H9 (cell line): Measurements from ENCODE around the gene ZMIZ1. TPM values are rescaled to one million over a fixed set of nuclear protein-coding genes. Genes with fewer than 3 reads are reported as not detected.
A peak's percentile ranks its signal among the peaks of the same experiment; 100 is the strongest.

Experiments
- DNase-seq: peaks from one replicate; pipeline ENCODE4 v3.0.0-alpha.2; 2017
- H2AFZ ChIP-seq: one replicate; pipeline ENCODE4 v1.6.1; 2013; ENCODE audit warnings: mild to moderate bottlenecking, low read length, control low read depth, moderate library complexity
- H2AK5ac ChIP-seq: 2 replicates; pipeline ENCODE4 v1.6.1; 2013; ENCODE audit warnings: low read length, control low read depth, mixed read lengths; ENCODE audit not compliant: insufficient read length
- H2BK120ac ChIP-seq: one replicate; pipeline ENCODE4 v1.6.1; 2013; ENCODE audit warnings: low read depth, mild to moderate bottlenecking, low read length, control low read depth, inconsistent platforms; ENCODE audit not compliant: poor library complexity, severe bottlenecking
- H2BK12ac ChIP-seq: 2 replicates; pipeline ENCODE4 v1.6.1; 2013; ENCODE audit warnings: low read length, control low read depth, mixed read lengths, low read depth; ENCODE audit not compliant: insufficient read length
- H2BK15ac ChIP-seq: 2 replicates; pipeline ENCODE4 v1.6.1; 2013; ENCODE audit warnings: low read depth, low read length, control low read depth
- H2BK20ac ChIP-seq: one replicate; pipeline ENCODE4 v1.6.1; 2013; ENCODE audit warnings: low read depth, mild to moderate bottlenecking, low read length, control low read depth, inconsistent platforms; ENCODE audit not compliant: poor library complexity, severe bottlenecking
- H2BK5ac ChIP-seq: 2 replicates; pipeline ENCODE4 v1.6.1; 2013; ENCODE audit warnings: low read length, control low read depth, mixed read lengths; ENCODE audit not compliant: insufficient read length
- H3K14ac ChIP-seq: 2 replicates; pipeline ENCODE4 v1.6.1; 2013; ENCODE audit warnings: low read length, control low read depth; ENCODE audit not compliant: insufficient read depth
- H3K18ac ChIP-seq: 2 replicates; pipeline ENCODE4 v1.6.1; 2013; ENCODE audit warnings: low read depth, mild to moderate bottlenecking, mixed read lengths, low read length, control low read depth; ENCODE audit not compliant: insufficient read length
- H3K23ac ChIP-seq: 2 replicates; pipeline ENCODE4 v1.6.1; 2013; ENCODE audit warnings: low read length, control low read depth, mixed read lengths, low read depth; ENCODE audit not compliant: insufficient read length
- H3K23me2 ChIP-seq: 2 replicates; pipeline ENCODE4 v1.6.1; 2013; ENCODE audit warnings: low read depth, mild to moderate bottlenecking, mixed read lengths, low read length, control low read depth; ENCODE audit not compliant: insufficient read length, poor library complexity, severe bottlenecking
- H3K27ac ChIP-seq: 2 replicates; pipeline ENCODE4 v1.5.1; 2013; ENCODE audit warnings: low read length, control low read depth, mixed read lengths, low read depth; ENCODE audit not compliant: insufficient read length
- H3K27me3 ChIP-seq: 2 replicates; pipeline ENCODE4 v1.6.1; 2013; ENCODE audit warnings: low read length, control low read depth, inconsistent platforms; ENCODE audit not compliant: insufficient read depth
- H3K4ac ChIP-seq: 2 replicates; pipeline ENCODE4 v1.6.1; 2013; ENCODE audit warnings: low read depth, mild to moderate bottlenecking, control low read depth, inconsistent platforms, low read length, moderate library complexity
- H3K4me1 ChIP-seq: 2 replicates; pipeline ENCODE4 v1.6.1; 2013; ENCODE audit warnings: low read length, control low read depth, inconsistent platforms; ENCODE audit not compliant: insufficient read depth
- H3K4me2 ChIP-seq: 2 replicates; pipeline ENCODE4 v1.6.1; 2013; ENCODE audit warnings: low read length, control low read depth, mixed read lengths; ENCODE audit not compliant: insufficient read length, insufficient read depth
- H3K56ac ChIP-seq: 2 replicates; pipeline ENCODE4 v1.6.1; 2013; ENCODE audit warnings: low read depth, mild to moderate bottlenecking, mixed read lengths, low read length, control low read depth; ENCODE audit not compliant: insufficient read length
- H3K79me1 ChIP-seq: 2 replicates; pipeline ENCODE4 v1.6.1; 2013; ENCODE audit warnings: low read depth, mild to moderate bottlenecking, moderate library complexity, low read length, control low read depth, inconsistent platforms; ENCODE audit not compliant: insufficient read depth, poor library complexity, severe bottlenecking
- H3K79me2 ChIP-seq: 2 replicates; pipeline ENCODE4 v1.6.1; 2013; ENCODE audit warnings: low read length, control low read depth, inconsistent platforms; ENCODE audit not compliant: insufficient read depth
- H3K9ac ChIP-seq: 2 replicates; pipeline ENCODE4 v1.6.1; 2013; ENCODE audit warnings: low read length, control low read depth, mixed read lengths; ENCODE audit not compliant: insufficient read length; ENCODE audit errors: extremely low read depth
- H3K9me3 ChIP-seq: one replicate; pipeline ENCODE4 v1.6.1; 2013; ENCODE audit warnings: low read depth, low read length, inconsistent platforms; ENCODE audit not compliant: control insufficient read depth
- H3T11ph ChIP-seq: one replicate; pipeline ENCODE4 v1.6.1; 2013; ENCODE audit warnings: mild to moderate bottlenecking, low read length, control low read depth, inconsistent platforms
- H4K20me1 ChIP-seq: one replicate; pipeline ENCODE4 v1.6.1; 2013; ENCODE audit not compliant: control insufficient read depth, insufficient read length, insufficient read depth
- H4K5ac ChIP-seq: 2 replicates; pipeline ENCODE4 v1.6.1; 2013; ENCODE audit warnings: low read depth, mild to moderate bottlenecking, mixed read lengths, low read length, control low read depth; ENCODE audit not compliant: insufficient read length
- H4K8ac ChIP-seq: replicated peaks from 2 replicates; pipeline ENCODE4 v1.6.1; 2013; ENCODE audit warnings: low read length, control low read depth, mixed read lengths, low read depth; ENCODE audit not compliant: insufficient read length
- H4K91ac ChIP-seq: 2 replicates; pipeline ENCODE4 v1.6.1; 2013; ENCODE audit warnings: low read depth, mild to moderate bottlenecking, moderate library complexity, mixed read lengths, low read length, control low read depth; ENCODE audit not compliant: insufficient read length
- H3K27ac Mint-ChIP-seq, 3 experiments: 2 replicates in 2 of 3; 3 replicates in 1 of 3; pipeline ENCODE4 v1.8.0; 2020 to 2021; ENCODE audit warnings: mixed read lengths in 3 of 3, mild to moderate bottlenecking in 1 of 3, moderate library complexity in 1 of 3
- H3K27me3 Mint-ChIP-seq: 2 replicates; pipeline ENCODE4 v1.8.0; 2021; ENCODE audit warnings: low read depth, mild to moderate bottlenecking, moderate library complexity, mixed read lengths
- H3K36me3 Mint-ChIP-seq, 3 experiments: 2 replicates in 2 of 3; 3 replicates in 1 of 3; pipeline ENCODE4 v1.8.0; 2020 to 2021; ENCODE audit warnings: low read depth in 3 of 3, mixed read lengths in 3 of 3; ENCODE audit not compliant: insufficient read depth in 1 of 3
- H3K4me1 Mint-ChIP-seq, 2 experiments: 2 replicates each; pipeline ENCODE4 v1.8.0; 2020; ENCODE audit warnings: mixed read lengths in 2 of 2
- H3K4me3 Mint-ChIP-seq, 2 experiments: 2 replicates in 1 of 2; 3 replicates in 1 of 2; pipeline ENCODE4 v1.8.0; 2020 to 2021; ENCODE audit warnings: mild to moderate bottlenecking in 2 of 2, mixed read lengths in 2 of 2, moderate library complexity in 1 of 2
- H3K9me3 Mint-ChIP-seq, 2 experiments: 2 replicates in 1 of 2; 3 replicates in 1 of 2; pipeline ENCODE4 v1.8.0; 2020; ENCODE audit warnings: mild to moderate bottlenecking in 2 of 2, mixed read lengths in 2 of 2, moderate library complexity in 1 of 2
- CTCF ChIP-seq: fragments of 200-600 bp; sonication (generic); conservative IDR thresholded peaks from 3 replicates; pipeline ENCODE4 v1.8.0; 2021; ENCODE audit warnings: antibody characterized with exemption, mild to moderate bottlenecking
- WGBS: extraction: QIAGEN DNeasy Blood & Tissue Kit; methylation state at CpG from one replicate; pipeline ENCODE4 v1.1.7; 2013; ENCODE audit warnings: missing lambda C conversion rate, low lambda C conversion rate, mixed read lengths; ENCODE audit not compliant: insufficient read length; ENCODE audit errors: extremely low coverage; 5-methylcytosine and 5-hydroxymethylcytosine counted together
- total RNA-seq: library from RNA; stranded (reverse); gene quantifications from 2 replicates; pipeline ENCODE4 v1.2.1, GENCODE V29; 2021

The ZMIZ1 gene
- total RNA-seq, 1 experiment from 2014 or later, result 36.9 TPM

DNA sequence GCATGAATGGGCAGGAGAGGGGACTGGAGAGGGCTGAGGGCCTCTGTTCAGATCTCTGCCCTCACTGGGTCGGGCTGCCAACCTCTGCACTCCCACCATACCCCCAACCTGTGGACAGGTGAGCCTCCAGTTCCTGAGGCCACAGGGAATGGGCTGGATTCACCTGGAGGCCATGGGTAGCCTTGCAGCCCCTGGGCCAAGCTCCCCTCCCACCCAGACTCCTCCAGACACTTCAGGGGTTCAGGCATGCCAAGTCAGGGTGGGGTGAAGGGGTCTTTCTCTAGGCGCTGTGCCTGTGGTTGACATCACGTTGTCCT is 80.5 kb downstream of the ZMIZ1 start:
- Histone ChIP-seq H3K4me2 (no peak overlapping the region), H3K27ac (no peak overlapping the region), H2BK15ac (no peak overlapping the region), H3K14ac (no peak overlapping the region; the same call in 1 of the 2 replicates), H3K4ac (no peak overlapping the region), H2BK12ac (no peak overlapping the region), H4K20me1 (no peaks in the 10 kb centered on the region), H2AK5ac (no peak overlapping the region), H4K5ac (no peak overlapping the region), H4K91ac (no peak overlapping the region), H3K23me2 (no peaks in the 10 kb centered on the region), H3K23ac (no peak overlapping the region), H2BK5ac (no peak overlapping the region), H3K18ac (no peak overlapping the region), H3K9ac (no peak overlapping the region), H3K9me3 (no peaks in the 10 kb centered on the region), H3K79me2 (no peaks in the 10 kb centered on the region), H4K8ac (no peak overlapping the region), H2AFZ (no peak overlapping the region), H3K4me1 (peaks cover 8% of the 10 kb centered on the region; the same call in 1 of the 2 replicates), H3K56ac (no peak overlapping the region), H3K79me1 (no peaks in the 10 kb centered on the region), H3K27me3 (no peaks in the 10 kb centered on the region), H2BK120ac (no peak overlapping the region), H2BK20ac (no peak overlapping the region), H3T11ph (no peak overlapping the region)
- WGBS, result no CpG with 5 or more reads among the region's 3 CpGs
- peak overlapping the region in 1 of 3 experiments; percentile 83; a peak in 1 of 7 replicates for H3K27ac Mint-ChIP-seq
- H3K27me3 Mint-ChIP-seq, result no peaks in the 10 kb centered on the region
- no peaks in the 10 kb centered on the region for H3K9me3 Mint-ChIP-seq
- peaks cover 30 to 37% of the 10 kb centered on the region in 2 experiments for H3K4me1 Mint-ChIP-seq
- TF ChIP-seq CTCF, result no peak
- H3K4me3 Mint-ChIP-seq, result no peak overlapping the region
- no peak for DNase-seq
- H3K36me3 Mint-ChIP-seq, result no peaks in the 10 kb centered on the region; a peak in 1 of 7 replicates
